Renal pelvis (tissue), 4 donors: ENCODE results near the gene RAB11B. TPM values are rescaled to one million over a fixed set of nuclear protein-coding genes. Genes with fewer than 3 reads are reported as not detected.
"Not testable (repeated sequence)": the region's sequence is repeated elsewhere in the genome, so short reads cannot be mapped to it uniquely, and the experiment has no call there.

Source experiments
- DNase-seq: peaks from one replicate; pipeline ENCODE4 v3.0.0-alpha.2; 2013
- polyA plus RNA-seq, 3 donors: library from polyadenylated mRNA; unstranded; fragments of 120-200 nt; gene quantifications; one replicate each; pipeline ENCODE4 v1.2.1, GENCODE V29; 2013; ENCODE audit not compliant: insufficient read length in 3 of 3

The RAB11B gene
- polyA plus RNA-seq, 3 donors = 161 to 180 (median 175) TPM

DNA sequence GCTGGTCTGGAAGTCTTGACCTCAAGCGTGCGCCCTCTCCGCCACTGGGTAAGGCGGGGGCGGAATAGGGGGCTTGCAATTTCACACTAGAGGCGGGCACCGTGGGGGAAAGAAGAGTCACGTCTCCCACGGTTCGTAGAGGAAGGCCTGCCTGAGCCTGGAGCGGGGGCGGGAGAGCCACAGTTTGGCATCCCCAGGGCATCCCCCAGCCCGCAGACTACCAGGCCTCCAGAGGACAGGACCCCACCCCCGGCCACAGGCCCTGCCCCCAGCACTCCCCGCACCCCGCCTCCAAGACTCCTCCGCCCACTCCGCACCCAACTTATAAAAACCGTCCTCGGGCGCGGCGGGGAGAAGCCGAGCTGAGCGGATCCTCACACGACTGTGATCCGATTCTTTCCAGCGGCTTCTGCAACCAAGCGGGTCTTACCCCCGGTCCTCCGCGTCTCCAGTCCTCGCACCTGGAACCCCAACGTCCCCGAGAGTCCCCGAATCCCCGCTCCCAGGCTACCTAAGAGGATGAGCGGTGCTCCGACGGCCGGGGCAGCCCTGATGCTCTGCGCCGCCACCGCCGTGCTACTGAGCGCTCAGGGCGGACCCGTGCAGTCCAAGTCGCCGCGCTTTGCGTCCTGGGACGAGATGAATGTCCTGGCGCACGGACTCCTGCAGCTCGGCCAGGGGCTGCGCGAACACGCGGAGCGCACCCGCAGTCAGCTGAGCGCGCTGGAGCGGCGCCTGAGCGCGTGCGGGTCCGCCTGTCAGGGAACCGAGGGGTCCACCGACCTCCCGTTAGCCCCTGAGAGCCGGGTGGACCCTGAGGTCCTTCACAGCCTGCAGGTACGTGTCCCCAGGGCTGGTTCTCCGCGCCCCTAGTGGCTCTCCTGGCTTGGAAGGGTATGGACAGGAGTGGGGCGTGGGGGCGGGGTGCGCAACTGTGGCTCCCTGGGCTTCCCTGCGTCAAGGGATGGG lies 26.1 kb upstream of the RAB11B start, which contains the start of gene ANGPTL4:
Gene ANGPTL4, plus strand, starts transcription at position 353 of the 969 bp plus-strand sequence. Its CDS starts 167 bp downstream, at position 520.
- DNase-seq = no peak

DNA sequence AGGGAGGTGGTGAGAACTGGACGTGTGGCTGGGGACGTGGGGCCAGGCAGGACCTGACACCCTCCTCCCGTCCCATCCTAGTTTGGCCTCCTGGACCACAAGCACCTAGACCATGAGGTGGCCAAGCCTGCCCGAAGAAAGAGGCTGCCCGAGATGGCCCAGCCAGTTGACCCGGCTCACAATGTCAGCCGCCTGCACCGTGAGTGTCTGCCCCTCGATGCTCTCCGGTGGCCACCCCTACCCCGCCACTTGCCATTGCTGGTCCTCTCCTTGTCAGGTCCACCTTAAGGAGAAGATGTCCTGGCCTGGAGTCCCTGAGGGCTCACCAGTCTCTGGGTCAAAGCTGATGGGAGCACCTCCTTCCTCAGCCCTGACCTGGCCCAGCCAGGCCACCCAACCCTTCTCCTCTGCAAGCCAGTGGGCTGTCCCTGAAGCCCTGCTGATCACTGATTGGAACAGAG lies 24.0 kb upstream of the RAB11B start:
- no peak for DNase-seq

DNA sequence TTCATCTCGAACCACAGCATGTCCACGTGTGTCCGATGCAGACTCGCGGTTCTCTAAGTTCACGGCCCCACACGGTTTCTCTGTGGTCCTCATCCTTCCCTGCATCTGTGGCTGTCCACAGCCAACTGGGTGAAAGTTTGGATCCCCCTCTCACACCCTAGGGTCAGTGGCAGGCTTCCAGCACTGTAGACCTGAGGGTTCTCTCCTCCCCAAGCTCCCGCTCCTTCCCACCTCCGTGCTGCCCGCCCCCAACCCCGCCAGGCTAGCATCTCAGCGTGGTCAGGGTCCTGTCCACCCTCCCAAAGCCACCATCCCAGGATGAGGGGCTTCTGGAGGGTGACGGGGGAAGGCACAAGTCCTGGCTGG lies 23.2 kb upstream of the RAB11B start:
- DNase-seq = no peak

DNA sequence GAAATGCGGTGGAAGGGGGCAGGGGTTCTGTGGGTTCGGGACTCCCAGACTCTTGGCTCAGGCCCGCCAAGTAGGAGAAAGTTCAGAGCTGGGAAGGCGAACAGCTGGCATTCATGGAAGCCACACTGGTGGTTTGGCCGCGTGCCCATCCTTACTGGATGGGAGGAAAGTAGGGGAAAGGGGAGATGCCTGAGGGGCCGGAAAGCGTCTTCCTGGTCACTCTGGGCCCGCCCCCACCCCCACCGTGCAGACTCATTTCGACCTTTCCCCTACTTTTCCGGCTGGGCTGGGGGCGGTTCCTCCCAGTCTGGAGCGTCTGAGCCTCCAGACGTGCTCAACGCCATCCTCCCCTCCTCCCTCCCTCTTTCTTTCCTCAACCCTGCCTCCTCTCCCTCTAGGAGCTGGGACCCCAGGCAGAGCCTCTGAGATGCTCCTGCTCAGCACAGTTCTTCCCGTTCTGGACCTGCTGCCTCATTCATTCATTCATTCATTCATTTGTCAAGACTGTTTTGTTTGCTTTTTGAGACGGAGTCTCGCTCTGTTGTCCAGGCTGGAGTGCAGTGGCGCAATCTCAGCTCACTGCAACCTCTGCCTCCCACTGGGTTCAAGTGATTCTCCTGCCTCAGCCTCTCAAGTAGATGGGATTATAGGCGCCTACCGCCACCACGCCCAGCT lies 22.7 kb upstream of the RAB11B start:
- peak; percentile 93 for DNase-seq

DNA sequence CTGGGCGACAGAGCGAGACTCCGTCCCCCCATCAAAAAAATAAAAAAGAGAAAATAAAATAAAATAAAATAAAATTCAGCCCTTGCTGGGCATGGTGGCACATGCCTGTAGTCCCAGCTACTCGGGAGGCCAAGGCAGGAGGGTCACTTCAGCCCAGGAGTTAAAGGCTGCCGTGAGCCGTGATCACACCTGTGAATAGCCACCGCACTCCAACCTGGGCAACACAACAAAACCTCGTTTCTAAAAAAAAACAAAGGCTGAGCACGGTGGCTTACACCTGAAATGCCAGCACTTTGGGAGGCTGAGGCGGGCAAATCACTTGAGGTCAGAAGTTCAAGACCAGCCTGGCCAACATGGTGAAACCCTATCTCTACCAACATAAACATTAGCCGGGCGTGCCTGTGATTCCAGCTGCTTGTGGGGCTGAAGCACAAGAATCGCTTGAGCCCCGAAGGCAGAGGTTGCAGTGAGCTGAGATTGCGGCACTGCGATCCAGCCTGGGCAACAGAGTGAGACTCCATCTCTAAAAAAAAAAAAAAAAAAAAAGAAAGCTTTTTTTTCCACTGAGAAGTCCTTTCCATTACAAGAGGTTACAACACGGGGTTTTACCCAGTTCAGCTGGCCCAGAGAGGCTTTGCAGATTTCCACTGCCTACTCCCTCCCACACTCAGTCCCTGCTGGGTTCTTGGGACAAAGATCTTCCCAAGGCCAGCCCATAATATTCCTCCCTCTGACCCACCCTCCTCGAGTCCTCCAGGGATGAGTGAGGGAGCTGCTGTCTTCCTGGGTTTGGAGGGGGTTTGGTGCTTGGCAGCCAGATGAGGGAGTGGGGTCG lies 19.8 kb upstream of the RAB11B start:
- DNase-seq = no peak

DNA sequence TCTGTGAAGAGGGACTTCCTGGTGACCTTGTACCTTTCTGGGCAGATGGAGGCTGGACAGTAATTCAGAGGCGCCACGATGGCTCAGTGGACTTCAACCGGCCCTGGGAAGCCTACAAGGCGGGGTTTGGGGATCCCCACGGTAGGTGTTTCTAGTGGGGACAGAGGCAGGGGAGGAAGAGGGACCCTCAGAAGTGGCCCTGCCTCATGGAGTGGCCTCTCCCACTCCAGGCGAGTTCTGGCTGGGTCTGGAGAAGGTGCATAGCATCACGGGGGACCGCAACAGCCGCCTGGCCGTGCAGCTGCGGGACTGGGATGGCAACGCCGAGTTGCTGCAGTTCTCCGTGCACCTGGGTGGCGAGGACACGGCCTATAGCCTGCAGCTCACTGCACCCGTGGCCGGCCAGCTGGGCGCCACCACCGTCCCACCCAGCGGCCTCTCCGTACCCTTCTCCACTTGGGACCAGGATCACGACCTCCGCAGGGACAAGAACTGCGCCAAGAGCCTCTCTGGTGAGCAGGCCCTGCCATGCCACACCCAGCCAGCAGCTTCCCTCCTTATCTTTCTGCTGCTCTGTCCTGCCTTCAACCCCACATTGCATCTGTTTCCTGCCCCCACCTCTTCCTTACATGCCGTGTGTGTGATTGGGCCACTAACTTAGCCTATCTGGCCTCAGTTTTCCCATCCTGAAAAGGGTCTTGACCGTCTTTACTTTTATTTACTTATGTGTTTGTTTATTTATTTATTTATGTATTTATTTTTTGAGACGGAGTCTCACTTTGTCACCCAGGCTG lies 19.0 kb upstream of the RAB11B start:
- DNase-seq = no peak

DNA sequence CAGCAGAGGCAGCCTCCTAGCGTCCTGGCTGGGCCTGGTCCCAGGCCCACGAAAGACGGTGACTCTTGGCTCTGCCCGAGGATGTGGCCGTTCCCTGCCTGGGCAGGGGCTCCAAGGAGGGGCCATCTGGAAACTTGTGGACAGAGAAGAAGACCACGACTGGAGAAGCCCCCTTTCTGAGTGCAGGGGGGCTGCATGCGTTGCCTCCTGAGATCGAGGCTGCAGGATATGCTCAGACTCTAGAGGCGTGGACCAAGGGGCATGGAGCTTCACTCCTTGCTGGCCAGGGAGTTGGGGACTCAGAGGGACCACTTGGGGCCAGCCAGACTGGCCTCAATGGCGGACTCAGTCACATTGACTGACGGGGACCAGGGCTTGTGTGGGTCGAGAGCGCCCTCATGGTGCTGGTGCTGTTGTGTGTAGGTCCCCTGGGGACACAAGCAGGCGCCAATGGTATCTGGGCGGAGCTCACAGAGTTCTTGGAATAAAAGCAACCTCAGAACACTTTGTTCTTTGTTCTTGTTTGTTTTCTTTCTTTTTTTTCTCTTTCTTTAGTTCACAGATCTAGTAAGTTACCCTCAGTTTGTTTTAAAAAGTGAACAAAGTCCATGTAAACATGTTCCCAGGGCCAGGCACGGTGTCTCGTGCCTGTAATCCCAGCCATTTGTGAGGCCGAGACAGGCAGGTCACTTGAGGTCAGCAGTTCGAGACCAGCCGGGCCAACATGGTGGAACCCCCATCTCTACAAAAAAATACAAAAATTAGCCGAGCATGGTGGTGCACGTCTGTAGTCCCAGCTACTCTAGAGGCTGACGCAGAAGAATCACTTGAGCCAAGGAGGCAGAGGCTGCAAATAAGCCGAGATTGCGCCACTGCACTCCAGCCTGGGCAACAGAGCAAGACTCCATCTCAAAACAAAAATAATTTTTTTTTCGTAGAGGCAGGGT lies 16.0 kb upstream of the RAB11B start:
- no peak for DNase-seq

DNA sequence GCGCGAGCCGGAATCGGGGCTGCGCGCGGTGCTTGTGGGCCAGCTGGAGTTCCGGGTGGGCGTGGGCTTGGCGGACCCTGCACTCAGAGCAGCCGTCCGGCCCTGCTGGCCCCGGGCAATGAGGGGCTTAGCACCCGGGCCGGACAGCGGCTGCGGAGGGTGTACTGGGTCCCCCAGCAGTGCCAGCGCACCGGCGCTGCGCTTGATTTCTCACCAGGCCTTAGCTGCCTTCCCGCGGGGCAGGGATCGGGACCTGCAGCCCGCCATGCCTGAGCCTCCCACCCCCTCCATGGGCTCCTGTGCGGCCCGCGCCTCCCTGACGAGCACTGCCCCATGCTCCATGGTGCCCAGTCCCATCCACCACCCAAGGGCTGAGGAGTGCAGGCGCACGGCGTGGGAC lies 14.4 kb upstream of the RAB11B start:
- not testable (repeated sequence) for DNase-seq

DNA sequence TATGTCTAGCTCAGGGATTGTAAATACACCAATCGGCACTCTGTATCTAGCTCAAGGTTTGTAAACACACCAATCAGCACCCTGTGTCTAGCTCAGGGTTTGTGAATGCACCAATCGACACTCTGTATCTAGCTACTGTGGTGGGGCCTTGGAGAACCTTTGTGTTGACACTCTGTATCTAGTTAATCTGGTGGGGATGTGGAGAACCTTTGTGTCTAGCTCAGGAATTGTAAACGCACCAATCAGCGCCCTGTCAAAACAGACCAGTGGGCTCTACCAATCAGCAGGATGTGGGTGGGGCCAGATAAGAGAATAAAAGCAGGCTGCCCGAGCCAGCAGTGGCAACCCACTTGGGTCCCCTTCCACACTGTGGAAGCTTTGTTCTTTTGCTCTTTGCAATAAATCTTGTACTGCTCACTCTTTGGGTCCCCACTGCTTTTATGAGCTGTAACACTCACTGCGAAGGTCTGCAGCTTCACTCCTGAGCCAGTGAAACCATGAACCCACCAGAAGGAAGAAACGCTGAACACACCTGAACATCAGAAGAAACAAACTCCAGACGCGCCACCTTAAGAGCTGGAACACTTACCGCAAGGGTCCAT lies 13.7 kb upstream of the RAB11B start:
- DNase-seq = not testable (repeated sequence)

DNA sequence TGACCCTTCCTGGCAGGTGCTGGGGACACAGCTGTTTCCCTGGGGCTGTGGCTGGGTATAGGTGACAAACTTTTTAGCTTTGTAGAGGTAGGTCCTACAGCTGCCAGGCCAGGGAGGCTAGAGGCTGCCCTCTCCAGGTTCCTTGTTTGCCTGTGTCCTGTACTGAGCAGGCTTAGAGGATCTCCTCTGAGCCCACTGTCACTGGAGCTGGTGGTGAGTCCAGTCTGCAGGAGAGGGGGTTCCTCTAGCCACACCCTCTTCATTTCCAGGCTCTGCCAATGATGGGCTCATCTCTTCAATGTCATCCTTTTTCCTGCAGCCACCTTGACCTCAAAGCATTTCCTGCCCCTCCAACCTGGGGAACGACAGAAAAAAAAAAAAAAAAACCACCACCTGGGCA lies 12.6 kb upstream of the RAB11B start:
- DNase-seq = no peak

DNA sequence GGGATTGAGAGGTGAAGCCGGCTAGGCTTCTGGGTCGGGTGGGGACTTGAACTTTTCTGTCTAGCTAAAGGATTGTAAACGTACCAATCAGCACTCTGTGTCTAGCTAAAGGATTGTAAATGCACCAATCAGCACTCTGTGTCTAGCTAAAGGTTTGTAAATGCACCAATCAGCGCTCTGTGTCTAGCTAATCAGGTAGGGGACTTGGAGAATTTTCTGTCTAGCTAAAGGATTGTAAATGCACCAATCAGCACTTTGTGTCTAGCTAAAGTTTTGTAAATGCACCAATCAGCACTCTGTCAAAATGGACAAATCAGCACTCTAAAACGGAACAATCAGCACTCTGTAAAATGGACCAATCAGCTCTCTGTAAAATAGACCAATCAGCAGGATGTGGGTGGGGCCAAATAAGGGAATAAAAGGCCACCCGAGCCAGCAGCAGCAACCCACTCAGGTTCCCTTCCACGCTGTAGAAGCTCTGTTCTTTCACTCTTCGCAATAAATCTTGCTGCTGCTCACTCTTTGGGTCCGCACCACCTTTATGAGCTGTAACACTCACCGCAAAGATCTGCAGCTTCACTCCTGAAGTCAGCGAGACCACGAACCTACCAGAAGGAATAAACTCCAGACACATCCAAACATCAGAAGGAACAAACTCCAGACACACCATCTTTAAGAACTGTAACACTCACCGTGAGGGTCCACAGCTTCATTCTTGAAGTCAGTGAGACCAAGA lies 10.8 kb upstream of the RAB11B start:
- not testable (repeated sequence) for DNase-seq

DNA sequence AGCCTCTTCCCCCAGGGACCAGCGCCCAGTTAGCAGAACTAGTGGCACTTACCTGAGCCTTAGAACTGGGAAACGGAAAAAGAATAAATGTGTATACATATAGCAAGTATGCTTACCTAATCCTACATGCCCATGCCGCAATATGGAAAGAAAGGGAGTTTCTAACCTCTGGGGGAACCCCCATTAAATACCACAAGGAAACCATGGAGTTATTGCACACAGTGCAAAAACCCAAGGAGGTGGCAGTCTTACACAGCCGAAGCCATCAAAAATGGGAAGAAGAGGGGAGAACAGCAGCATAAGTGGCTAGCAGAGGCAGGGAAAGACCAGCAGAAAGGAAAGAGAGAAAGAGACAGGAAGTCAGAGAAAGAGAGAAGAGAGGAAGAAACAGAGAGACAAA lies 5.6 kb upstream of the RAB11B start:
- DNase-seq = not testable (repeated sequence)

DNA sequence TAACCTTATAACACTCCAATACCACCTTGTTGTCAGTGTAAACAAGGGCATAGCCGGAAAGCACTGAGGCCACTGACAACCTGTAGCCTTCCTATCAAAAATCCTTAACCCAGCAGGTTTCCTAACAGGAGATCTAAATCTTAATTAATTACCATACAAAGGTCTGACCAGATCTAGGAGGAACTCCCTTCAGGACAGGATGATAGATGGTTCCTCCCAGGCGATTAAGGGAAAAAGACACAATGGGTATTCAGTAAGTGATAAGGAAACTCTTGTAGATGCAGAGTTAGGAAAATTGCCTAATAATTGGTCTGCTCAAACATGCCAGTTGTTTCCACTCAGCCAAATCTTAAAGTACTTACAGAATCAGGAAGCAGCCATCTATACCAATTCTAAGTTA lies 5.1 kb upstream of the RAB11B start:
- DNase-seq = not testable (repeated sequence)

DNA sequence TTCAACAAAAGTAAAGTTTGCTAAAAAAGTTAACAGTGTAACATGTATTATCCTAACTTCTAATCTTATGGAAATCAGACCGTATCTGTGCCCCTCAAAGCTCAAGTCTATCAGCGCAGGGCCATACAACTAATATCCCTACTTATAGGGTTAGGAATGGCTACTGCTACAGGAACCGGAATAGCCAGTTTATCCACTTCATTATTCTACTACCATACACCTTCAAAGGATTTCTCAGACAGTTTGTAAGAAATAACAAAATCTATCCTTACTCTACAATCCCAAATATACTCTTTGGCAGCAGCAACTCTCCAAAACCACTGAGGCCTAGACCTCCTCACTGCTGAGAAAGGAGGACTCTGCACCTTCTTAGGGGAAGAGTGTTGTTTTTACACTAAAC lies 4.6 kb upstream of the RAB11B start:
- not testable (repeated sequence) for DNase-seq

DNA sequence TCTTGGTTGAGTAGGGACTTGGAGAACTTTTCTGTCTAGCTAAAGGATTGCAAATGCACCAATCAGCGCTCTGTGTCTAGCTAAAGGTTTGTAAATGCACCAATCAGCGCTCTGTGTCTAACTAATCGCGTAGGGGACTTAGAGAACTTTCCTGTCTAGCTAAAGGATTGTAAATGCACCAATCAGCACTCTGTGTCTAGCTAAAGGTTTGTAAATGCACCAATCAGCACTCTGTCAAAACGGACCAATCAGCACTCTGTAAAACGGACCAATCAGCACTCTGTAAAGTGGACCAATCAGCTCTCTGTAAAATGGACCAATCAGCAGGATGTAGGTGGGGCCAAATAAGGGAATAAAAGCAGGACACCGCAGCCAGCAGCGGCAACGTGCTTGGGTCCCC lies 3.7 kb upstream of the RAB11B start:
- DNase-seq = not testable (repeated sequence)

DNA sequence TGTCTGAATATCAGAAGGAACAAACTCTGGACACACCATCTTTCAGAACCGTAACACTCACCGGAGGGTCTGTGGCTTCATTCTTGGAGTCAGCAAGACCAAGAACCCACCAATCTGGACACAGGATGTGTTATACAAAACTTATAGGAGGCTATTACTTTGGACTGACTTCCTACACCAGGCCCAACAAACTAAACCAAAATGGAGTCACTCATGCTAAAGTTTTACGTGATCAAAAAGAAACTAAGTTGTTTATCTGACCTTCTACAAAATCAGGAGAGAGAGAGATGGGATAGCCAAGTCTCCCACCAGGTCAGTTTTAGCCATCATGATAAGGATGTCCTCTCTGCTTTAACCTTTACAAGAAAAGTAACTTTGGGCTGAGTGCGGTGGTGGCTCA lies 3.2 kb upstream of the RAB11B start:
- no peak for DNase-seq

DNA sequence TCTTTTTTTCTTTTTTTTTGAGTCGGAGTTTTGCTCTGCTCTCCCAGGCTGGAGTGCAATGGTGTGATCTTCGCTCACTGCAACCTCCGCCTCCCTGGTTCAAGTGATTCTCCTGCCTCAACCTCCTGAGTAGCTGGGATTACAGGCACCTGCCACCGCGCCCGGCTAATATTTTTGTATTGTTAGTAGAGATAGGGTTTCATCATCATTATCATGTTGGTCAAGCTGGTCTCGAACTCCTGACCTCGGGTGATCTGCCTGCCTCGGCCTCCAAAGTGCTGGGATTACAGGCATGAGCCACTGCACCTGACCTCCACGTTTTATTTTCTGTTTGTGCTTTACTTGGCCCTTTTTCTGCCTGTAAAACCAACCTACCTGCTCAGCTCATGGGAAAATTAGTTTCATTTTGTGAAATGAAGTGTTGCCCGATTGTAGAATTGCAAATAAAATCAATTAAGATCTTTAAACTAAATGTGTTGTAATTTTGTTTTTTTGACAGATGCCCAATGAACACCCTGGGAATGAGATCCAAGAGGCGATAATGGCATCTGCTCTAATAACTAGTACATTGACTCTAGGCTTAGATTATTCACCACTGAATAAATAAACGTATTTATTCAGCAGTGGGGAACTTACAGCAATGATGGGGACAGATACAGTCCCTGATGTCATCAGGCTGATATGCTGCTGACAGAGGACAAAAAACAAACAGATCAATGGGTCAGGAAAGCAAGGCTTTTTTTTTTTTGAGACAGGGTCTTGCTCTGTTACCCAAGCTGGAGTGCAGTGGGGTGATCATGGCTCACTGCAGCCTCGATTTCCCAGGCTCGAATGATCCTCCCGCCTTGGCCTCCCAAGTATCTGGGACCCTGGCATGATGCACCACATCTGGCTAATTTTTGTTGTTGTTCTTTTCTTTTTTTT lies 2.2 kb upstream of the RAB11B start:
- DNase-seq = no peak

DNA sequence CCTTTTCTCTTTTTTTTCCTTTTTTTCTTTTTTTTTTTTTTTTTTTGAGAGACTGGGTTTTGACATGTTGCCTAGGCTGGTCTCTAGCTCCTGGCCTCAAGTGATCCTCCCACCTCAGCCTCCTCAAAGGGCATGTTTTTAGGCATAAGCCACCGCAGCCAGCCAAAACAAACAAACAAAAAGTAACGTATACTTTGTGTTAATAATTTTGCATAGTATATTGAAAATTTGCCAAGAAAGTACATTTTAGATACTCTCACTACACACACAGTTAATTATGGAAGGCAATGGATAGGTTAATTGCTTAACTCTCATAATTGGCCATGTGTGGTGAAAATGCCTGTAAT lies 1.6 kb upstream of the RAB11B start:
- no peak for DNase-seq
